KMS-11 (cell line): ENCODE data around the gene PKD2L1.

Experiments used
- H2AFZ ChIP-seq: fragments of 200-600 bp; sonication (generic); 2 replicates; pipeline ENCODE4 v1.6.1; 2016; ENCODE audit warnings: antibody characterized with exemption, mixed run types, low read depth
- H3K27ac ChIP-seq: fragments of 200-600 bp; sonication (generic); 2 replicates; pipeline ENCODE4 v1.6.1; 2016; ENCODE audit warnings: mild to moderate bottlenecking, mixed run types
- H3K27me3 ChIP-seq: fragments of 200-600 bp; sonication (generic); 2 replicates; pipeline ENCODE4 v1.6.1; 2017; ENCODE audit warnings: mild to moderate bottlenecking, low read depth, mixed run types, moderate library complexity; ENCODE audit not compliant: insufficient read depth
- H3K36me3 ChIP-seq: fragments of 200-600 bp; sonication (generic); 2 replicates; pipeline ENCODE4 v1.6.1; 2017; ENCODE audit warnings: mild to moderate bottlenecking, mixed run types; ENCODE audit not compliant: insufficient read depth
- H3K4me1 ChIP-seq: fragments of 200-600 bp; sonication (generic); 2 replicates; pipeline ENCODE4 v1.6.1; 2016; ENCODE audit warnings: mild to moderate bottlenecking, low read depth, mixed run types; ENCODE audit not compliant: poor library complexity, severe bottlenecking
- H3K4me2 ChIP-seq: fragments of 200-600 bp; sonication (generic); 2 replicates; pipeline ENCODE4 v1.7.0; 2016; ENCODE audit warnings: mild to moderate bottlenecking, mixed run types
- H3K4me3 ChIP-seq: fragments of 200-600 bp; sonication (generic); IDR thresholded peaks from 2 replicates; pipeline ENCODE4 v1.6.1; 2017; ENCODE audit warnings: low read depth, low read length, mixed read lengths; ENCODE audit not compliant: insufficient read depth
- H3K79me2 ChIP-seq: fragments of 200-600 bp; sonication (generic); 2 replicates; pipeline ENCODE4 v1.6.1; 2016; ENCODE audit warnings: low read depth, mixed run types; ENCODE audit not compliant: insufficient read depth
- H3K9ac ChIP-seq: fragments of 200-600 bp; sonication (generic); 2 replicates; pipeline ENCODE4 v1.6.1; 2016; ENCODE audit warnings: mild to moderate bottlenecking, mixed run types
- H4K20me1 ChIP-seq: fragments of 200-600 bp; sonication (generic); 2 replicates; pipeline ENCODE4 v1.6.1; 2016; ENCODE audit warnings: mild to moderate bottlenecking, mixed run types; ENCODE audit not compliant: insufficient read depth
- TF ChIP-seq, protein P1 (sequence below): fragments of 200-600 bp; sonication (generic); conservative IDR thresholded peaks from 2 replicates; pipeline ENCODE4 v1.6.1; 2017; ENCODE audit warnings: low read depth, mild to moderate bottlenecking, antibody characterized with exemption, low read length, moderate library complexity, mixed read lengths

PKD2L1 gene

GRCh38 chr10:100265821-100266485 lies 64.1 kb downstream of the PKD2L1 start:
- Histone ChIP-seq H3K79me2 (peaks cover 28% of the 10 kb centered on the region), H3K9ac (no peak overlapping the region), H4K20me1 (no peaks in the 10 kb centered on the region), H3K4me2 (peak overlapping the region; percentile 78; the same call in 1 of the 2 replicates), H3K27me3 (no peaks in the 10 kb centered on the region), H3K4me1 (peaks cover 16% of the 10 kb centered on the region), H3K4me3 (no peak overlapping the region), H3K36me3 (no peaks in the 10 kb centered on the region), H2AFZ (no peak overlapping the region), H3K27ac (no peak overlapping the region)
- TF ChIP-seq, protein P1, sequence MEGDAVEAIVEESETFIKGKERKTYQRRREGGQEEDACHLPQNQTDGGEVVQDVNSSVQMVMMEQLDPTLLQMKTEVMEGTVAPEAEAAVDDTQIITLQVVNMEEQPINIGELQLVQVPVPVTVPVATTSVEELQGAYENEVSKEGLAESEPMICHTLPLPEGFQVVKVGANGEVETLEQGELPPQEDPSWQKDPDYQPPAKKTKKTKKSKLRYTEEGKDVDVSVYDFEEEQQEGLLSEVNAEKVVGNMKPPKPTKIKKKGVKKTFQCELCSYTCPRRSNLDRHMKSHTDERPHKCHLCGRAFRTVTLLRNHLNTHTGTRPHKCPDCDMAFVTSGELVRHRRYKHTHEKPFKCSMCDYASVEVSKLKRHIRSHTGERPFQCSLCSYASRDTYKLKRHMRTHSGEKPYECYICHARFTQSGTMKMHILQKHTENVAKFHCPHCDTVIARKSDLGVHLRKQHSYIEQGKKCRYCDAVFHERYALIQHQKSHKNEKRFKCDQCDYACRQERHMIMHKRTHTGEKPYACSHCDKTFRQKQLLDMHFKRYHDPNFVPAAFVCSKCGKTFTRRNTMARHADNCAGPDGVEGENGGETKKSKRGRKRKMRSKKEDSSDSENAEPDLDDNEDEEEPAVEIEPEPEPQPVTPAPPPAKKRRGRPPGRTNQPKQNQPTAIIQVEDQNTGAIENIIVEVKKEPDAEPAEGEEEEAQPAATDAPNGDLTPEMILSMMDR, result no peak

DNA sequence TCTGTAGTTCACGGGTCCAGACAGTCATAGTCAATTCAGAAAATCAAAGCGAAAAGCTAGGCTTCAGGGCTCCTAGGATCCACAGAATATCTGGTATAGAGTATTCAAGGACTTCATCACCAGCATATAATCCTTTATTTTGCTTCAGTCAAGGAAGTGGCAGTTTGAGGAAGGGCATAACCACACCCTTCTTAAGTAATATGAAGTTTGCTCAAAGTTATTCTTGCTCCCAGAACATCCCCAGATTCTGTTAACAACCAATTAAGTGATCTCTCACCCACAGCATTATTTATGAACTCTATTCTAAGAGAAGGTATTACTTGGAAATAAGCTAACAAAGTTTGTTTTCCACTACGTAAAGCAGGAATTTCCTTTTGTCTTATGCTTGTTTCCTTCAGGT lies 75.8 kb downstream of the PKD2L1 start:
- Histone ChIP-seq H3K79me2 (no peaks in the 10 kb centered on the region), H3K4me3 (no peak overlapping the region), H3K27ac (no peak overlapping the region), H3K4me2 (no peak overlapping the region), H4K20me1 (no peaks in the 10 kb centered on the region), H3K27me3 (no peaks in the 10 kb centered on the region), H3K9ac (no peak overlapping the region), H3K4me1 (peaks cover 1% of the 10 kb centered on the region), H2AFZ (no peak overlapping the region), H3K36me3 (0 out of 2 replicates have a peak, but pooled peaks cover 5% of the 10 kb centered on the region)
- TF ChIP-seq, protein P1, result no peak

DNA sequence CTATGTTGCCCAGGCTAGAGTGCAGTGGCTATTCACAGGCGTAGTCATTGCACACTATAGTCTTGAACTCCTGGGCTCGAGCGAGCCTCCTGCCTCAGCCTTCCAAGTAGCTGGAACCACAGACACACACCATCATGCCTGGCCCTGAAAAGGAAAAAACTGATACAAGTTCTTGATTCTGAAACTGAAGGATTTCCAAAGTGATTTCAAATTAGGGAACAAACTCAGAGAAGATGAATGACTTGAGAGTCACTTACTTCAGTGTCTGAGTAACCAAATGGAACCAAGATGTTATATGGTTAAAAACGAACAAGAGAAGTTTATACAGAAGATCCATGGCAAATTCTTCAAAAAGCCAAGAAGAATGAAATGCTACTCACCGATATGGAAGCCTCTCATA lies 77.0 kb downstream of the PKD2L1 start:
- H3K4me3 ChIP-seq, result no peak overlapping the region
- H3K4me2 ChIP-seq, result no peak overlapping the region
- no peaks in the 10 kb centered on the region for H3K4me1 ChIP-seq
- H3K27me3 ChIP-seq, result no peaks in the 10 kb centered on the region
- H2AFZ ChIP-seq, result no peak overlapping the region
- no peak overlapping the region for H3K27ac ChIP-seq
- H3K36me3 ChIP-seq, result 0 out of 2 replicates have a peak, but pooled peaks cover 5% of the 10 kb centered on the region
- H3K9ac ChIP-seq, result no peak overlapping the region
- TF ChIP-seq, protein P1, result no peak
- H3K79me2 ChIP-seq, result no peaks in the 10 kb centered on the region
- no peaks in the 10 kb centered on the region for H4K20me1 ChIP-seq

- Histone ChIP-seq H3K79me2 (no peaks in the 10 kb centered on the region), H3K36me3 (no peaks in the 10 kb centered on the region), H3K9ac (no peak overlapping the region), H4K20me1 (no peaks in the 10 kb centered on the region), H3K27ac (no peak overlapping the region), H3K4me2 (no peak overlapping the region), H3K27me3 (no peaks in the 10 kb centered on the region), H3K4me3 (no peak overlapping the region), H3K4me1 (no peaks in the 10 kb centered on the region), H2AFZ (no peak overlapping the region)
- TF ChIP-seq, protein P1, result no peak
Measured at GRCh38 chr10:100248820-100249219, 81.2 kb downstream of the PKD2L1 start.
